SK-N-MC (cell line): Measurements from ENCODE around the gene BDKRB1.
"Not testable (repeated sequence)": the region's sequence is repeated elsewhere in the genome, so short reads cannot be mapped to it uniquely, and the experiment has no call there.

Experiments used
- DNase-seq: peaks from one replicate; pipeline ENCODE4 v3.0.0-alpha.2; 2011; ENCODE audit warnings: low read depth, low spot score
- H3K27ac ChIP-seq: fragments of 200-600 bp; sonication (generic); 2 replicates; pipeline ENCODE4 v1.5.1; 2016; ENCODE audit warnings: mixed run types
- H3K36me3 ChIP-seq: fragments of 200-600 bp; sonication (generic); 2 replicates; pipeline ENCODE4 v1.6.1; 2017; ENCODE audit warnings: antibody characterized with exemption, low read length, mixed read lengths; ENCODE audit not compliant: insufficient read depth
- H3K4me3 ChIP-seq: fragments of 200-600 bp; sonication (generic); 2 replicates; pipeline ENCODE4 v1.5.1; 2016
- H3K9ac ChIP-seq: fragments of 200-600 bp; sonication (generic); 2 replicates; pipeline ENCODE4 v1.8.0; 2017; ENCODE audit warnings: mixed run types, mixed read lengths; ENCODE audit not compliant: insufficient read length
- H3K9me3 ChIP-seq: fragments of 200-600 bp; sonication (generic); 2 replicates; pipeline ENCODE4 v1.6.1; 2017; ENCODE audit warnings: low read depth, mild to moderate bottlenecking, antibody characterized with exemption, low read length, moderate library complexity, mixed read lengths
- EZH2 ChIP-seq: fragments of 200-600 bp; sonication (generic); IDR thresholded peaks from one replicate; pipeline ENCODE4 v1.6.1; 2017; ENCODE audit warnings: antibody characterized with exemption
- FOXP2 ChIP-seq: optimal IDR thresholded peaks from 2 replicates; pipeline ENCODE3; 2011; ENCODE audit warnings: mild to moderate bottlenecking, moderate library complexity; ENCODE audit not compliant: insufficient read depth; ENCODE audit errors: extremely low read length, control extremely low read depth
- POLR2AphosphoS5 ChIP-seq: IDR thresholded peaks from 2 replicates; pipeline ENCODE4 v1.6.1; 2012; ENCODE audit warnings: mild to moderate bottlenecking, low read depth, low read length, borderline replicate concordance

Gene BDKRB1

DNA sequence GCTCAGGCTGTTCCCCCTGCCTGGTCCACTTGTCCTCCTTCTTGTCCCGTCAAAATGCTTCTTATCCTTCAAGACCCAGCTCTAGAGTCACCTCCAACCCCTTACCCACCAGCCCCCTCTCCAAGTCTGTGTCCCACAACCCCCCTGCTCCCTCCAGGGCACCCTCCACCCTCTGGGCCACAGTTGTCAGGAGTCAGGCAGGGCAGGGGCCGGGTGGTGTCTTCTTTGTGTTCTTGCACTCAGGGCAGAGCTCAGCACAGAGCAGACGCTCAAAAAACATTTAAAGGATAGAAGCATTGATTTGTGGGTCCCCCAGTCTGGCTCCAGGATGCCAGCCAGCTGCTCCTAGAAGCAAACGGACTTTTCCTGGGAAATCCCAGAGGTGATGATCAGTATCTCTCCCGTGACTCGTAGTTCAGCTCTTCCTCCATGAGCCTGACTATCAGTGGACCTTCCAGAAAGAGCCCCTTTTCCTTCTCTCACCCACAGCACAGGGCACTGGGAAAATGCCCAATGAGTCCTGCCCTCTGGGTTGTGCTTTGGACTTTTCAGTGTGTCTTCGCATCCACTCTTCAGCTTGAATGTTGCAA is 17.2 kb upstream of the BDKRB1 start:
- H3K36me3 ChIP-seq = no peaks in the 10 kb centered on the region
- no peak for DNase-seq
- no peak overlapping the region for H3K9ac ChIP-seq
- TF ChIP-seq POLR2AphosphoS5 (no peak), EZH2 (no peak), FOXP2 (no peak)
- H3K4me3 ChIP-seq = no peak overlapping the region
- H3K27ac ChIP-seq = no peak overlapping the region
- H3K9me3 ChIP-seq = no peaks in the 10 kb centered on the region

DNA sequence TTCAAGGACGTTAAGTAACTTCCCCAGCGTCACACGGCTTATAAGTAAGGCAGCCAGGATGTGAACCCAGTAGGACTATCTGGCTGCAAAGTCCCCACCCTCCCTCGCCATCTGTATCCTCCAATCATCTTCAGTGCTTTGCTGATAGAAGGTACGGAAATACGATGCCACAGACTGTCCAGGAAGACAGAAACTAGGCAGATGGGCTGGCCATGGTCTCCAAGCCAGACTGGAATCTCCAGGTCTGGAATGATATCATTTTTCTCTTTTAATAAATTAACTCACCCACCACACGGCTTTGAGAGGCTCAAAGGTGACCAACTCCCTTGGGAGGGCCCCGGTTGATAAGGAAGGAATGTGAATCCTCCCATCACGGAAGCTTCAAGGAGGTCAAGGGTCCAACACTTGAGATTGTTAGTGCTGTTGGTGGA is 16.3 kb upstream of the BDKRB1 start:
- Histone ChIP-seq H3K9me3 (no peaks in the 10 kb centered on the region), H3K36me3 (no peaks in the 10 kb centered on the region), H3K27ac (no peak overlapping the region), H3K9ac (no peak overlapping the region), H3K4me3 (no peak overlapping the region)
- DNase-seq = no peak
- no peak for TF ChIP-seq EZH2
- no peak for TF ChIP-seq POLR2AphosphoS5
- TF ChIP-seq FOXP2 = no peak

DNA sequence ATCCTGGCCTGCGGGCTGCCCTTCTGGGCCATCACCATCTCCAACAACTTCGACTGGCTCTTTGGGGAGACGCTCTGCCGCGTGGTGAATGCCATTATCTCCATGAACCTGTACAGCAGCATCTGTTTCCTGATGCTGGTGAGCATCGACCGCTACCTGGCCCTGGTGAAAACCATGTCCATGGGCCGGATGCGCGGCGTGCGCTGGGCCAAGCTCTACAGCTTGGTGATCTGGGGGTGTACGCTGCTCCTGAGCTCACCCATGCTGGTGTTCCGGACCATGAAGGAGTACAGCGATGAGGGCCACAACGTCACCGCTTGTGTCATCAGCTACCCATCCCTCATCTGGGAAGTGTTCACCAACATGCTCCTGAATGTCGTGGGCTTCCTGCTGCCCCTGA is 15.4 kb upstream of the BDKRB1 start:
- Histone ChIP-seq H3K4me3 (no peak overlapping the region), H3K9ac (no peak overlapping the region), H3K27ac (no peak overlapping the region), H3K9me3 (no peaks in the 10 kb centered on the region), H3K36me3 (no peaks in the 10 kb centered on the region)
- no peak for DNase-seq
- TF ChIP-seq EZH2 = no peak
- TF ChIP-seq POLR2AphosphoS5 = no peak
- no peak for TF ChIP-seq FOXP2

DNA sequence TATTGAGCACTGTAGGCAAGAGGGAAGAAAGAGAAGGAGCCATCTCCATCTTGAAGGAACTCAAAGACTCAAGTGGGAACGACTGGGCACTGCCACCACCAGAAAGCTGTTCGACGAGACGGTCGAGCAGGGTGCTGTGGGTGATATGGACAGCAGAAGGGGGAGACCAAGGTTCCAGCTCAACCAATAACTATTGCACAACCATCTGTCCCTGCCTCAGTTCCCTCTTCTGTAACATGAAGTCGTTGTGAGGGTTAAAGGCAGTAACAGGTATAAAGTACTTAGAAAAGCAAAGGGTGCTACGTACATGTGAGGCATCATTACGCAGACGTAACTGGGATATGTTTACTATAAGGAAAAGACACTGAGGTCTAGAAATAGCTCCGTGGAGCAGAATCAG is 13.9 kb upstream of the BDKRB1 start:
- DNase-seq = no peak
- no peak overlapping the region for H3K4me3 ChIP-seq

DNA sequence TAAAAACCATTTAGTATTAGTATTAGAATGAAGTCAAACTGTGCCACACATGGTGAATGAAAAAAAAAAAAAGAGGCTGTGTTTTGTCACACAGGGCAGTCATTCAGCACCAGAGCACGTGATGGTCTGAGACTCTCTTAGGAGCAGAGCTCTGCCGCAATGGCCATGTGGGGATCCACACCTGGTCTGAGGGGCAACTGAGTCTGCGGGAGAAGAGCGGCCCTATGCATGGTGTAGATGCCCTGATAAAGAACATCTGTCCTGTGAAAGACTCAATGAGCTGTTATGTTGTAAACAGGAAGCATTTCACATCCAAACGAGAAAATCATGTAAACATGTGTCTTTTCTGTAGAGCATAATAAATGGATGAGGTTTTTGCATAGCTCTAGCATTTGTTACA is 12.2 kb upstream of the BDKRB1 start:
- DNase-seq = no peak
- no peak for TF ChIP-seq EZH2
- no peak for TF ChIP-seq POLR2AphosphoS5
- TF ChIP-seq FOXP2 = no peak
- Histone ChIP-seq H3K27ac (no peak overlapping the region), H3K36me3 (no peaks in the 10 kb centered on the region), H3K4me3 (no peak overlapping the region), H3K9ac (no peak overlapping the region), H3K9me3 (no peaks in the 10 kb centered on the region)

More for the DNA sequence above, 13.9 kb upstream of the BDKRB1 start:
- Histone ChIP-seq H3K9ac (no peak overlapping the region), H3K27ac (no peak overlapping the region), H3K9me3 (no peaks in the 10 kb centered on the region), H3K36me3 (no peaks in the 10 kb centered on the region)
- no peak for TF ChIP-seq FOXP2
- TF ChIP-seq POLR2AphosphoS5 = no peak
- no peak for TF ChIP-seq EZH2

DNA sequence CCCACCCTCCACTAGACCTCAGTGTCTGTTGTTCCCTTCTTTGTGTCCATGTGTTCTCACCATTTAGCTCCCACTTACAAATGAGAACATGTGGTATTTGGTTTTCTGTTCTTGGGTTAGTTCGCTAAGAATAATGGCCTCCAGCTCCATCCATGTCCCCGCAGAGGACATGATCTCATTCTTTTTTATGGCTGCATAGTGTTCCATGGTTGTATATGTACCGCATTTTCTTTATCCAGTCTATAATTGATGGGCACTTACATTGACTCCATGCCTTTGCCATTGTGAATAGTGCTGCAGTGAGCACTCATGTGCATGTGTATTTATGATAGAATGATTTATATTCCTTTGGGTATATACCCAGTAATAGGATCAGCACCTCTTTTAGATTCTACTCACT is 10.9 kb upstream of the BDKRB1 start:
- not testable (repeated sequence) for H3K27ac ChIP-seq, H3K4me3 ChIP-seq, H3K9me3 ChIP-seq, H3K9ac ChIP-seq, H3K36me3 ChIP-seq, DNase-seq

DNA sequence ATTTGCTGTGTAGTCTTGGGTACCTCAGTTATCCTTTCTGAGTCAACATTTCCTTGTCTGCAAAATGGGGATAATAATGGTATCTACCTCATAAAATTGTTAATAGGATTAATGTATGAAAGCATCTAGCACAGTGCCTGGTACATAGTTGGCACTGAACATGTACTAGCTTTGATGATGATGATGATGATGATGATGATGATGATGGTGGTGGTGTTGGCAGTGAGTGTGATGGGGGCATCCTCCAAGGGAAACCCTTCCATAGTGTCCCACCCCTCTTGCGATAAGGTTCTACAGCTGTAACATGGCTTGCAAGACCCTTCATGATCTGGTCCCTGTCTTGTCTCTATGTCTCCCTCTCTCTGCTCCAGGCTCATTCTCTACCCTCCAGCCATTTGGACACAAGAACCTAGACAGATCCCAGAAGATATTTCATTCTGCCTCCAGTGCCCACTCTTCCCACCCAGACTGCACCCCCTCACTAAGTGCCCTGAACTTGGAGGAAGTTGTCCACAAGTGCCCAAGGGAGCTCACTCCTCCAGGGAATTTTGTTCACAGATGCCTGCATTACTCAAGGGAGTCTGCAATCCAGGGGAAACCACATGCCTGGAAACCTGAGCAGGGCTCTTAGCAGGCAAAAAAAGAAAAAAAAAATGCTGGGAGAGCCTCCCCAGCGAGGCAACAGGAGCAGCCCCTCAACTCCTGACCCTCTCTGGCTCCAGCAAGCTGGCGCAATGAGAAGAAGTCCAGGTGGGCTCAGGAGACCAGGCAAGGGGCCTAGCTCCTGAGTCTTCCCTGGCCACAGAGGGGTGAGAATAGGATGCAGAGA is 10.1 kb upstream of the BDKRB1 start:
- no peaks in the 10 kb centered on the region for H3K9me3 ChIP-seq
- no peak overlapping the region for H3K4me3 ChIP-seq
- H3K9ac ChIP-seq = no peak overlapping the region
- DNase-seq = no peak
- TF ChIP-seq EZH2 (no peak), FOXP2 (no peak)
- no peaks in the 10 kb centered on the region for H3K36me3 ChIP-seq
- no peak overlapping the region for H3K27ac ChIP-seq

DNA sequence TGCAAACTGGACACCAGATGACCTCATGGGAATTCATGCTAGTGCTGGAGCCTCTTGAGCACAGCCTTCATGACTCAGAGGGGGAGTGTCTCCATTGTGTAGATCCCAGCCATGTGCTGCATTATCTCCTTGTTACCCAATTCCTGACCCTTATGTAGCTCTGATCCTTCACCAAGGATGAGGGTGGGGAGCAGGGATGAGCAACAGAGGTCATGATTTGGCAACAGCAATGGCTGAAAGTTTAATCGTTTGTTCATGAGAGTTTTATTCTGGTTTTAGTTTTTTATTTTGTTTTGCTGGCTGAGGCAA is 9.5 kb upstream of the BDKRB1 start:
- H3K27ac ChIP-seq = no peak overlapping the region
- H3K4me3 ChIP-seq = no peak overlapping the region
- no peak for TF ChIP-seq POLR2AphosphoS5
- no peak for TF ChIP-seq EZH2
- no peak for TF ChIP-seq FOXP2
- H3K36me3 ChIP-seq = no peaks in the 10 kb centered on the region
- H3K9me3 ChIP-seq = no peaks in the 10 kb centered on the region
- DNase-seq = no peak
- H3K9ac ChIP-seq = no peak overlapping the region

DNA sequence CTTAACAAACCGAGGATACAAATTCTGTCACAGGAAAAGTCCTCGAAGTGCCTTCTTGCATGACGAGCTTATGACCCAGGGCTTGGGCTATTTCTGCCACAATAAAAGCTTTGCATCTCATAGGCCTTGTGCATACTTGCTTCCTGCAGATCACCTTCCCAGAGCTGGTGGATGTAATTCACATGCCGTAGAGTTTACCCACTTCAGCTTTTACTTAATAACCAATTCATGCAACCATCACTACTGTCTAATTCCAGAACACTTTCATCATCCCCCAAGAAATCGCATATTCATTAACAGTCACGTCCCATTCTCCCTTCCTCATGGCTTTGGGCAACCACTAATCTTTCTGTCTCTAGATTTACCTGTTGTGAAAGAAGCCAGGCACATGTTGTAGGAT is 9.0 kb upstream of the BDKRB1 start:
- Histone ChIP-seq H3K4me3 (no peak overlapping the region), H3K27ac (no peak overlapping the region), H3K9me3 (no peaks in the 10 kb centered on the region), H3K36me3 (no peaks in the 10 kb centered on the region), H3K9ac (no peak overlapping the region)
- no peak for TF ChIP-seq FOXP2
- no peak for TF ChIP-seq EZH2
- no peak for TF ChIP-seq POLR2AphosphoS5
- DNase-seq = no peak
